Smooth muscle cell (in vitro differentiated cells): ENCODE measurements around the gene ATXN2. TPM values are rescaled to one million over a fixed set of nuclear protein-coding genes. Genes with fewer than 3 reads are reported as not detected.

ENCODE experiments used
- DNase-seq: peaks from one replicate; lab custom pipeline; 2025; ENCODE audit not compliant: unreplicated experiment; lab: John Stamatoyannopoulos, UW
- H2AFZ ChIP-seq: fragments of 200-600 bp; sonication (generic); 2 replicates; pipeline ENCODE4 v1.6.0; 2016; ENCODE audit warnings: antibody characterized with exemption, low read depth, mild to moderate bottlenecking
- H3F3A ChIP-seq: fragments of 200-600 bp; sonication (generic); 2 replicates; pipeline ENCODE4 v1.6.0; 2017; ENCODE audit warnings: antibody characterized with exemption, low read depth
- H3K27ac ChIP-seq: fragments of 200-600 bp; sonication (generic); 2 replicates; pipeline ENCODE4 v1.5.1; 2016; ENCODE audit warnings: low read depth, mild to moderate bottlenecking
- H3K27me3 ChIP-seq: fragments of 200-600 bp; sonication (generic); 2 replicates; pipeline ENCODE4 v1.6.1; 2016; ENCODE audit warnings: low read depth, mild to moderate bottlenecking
- H3K36me3 ChIP-seq: fragments of 200-600 bp; sonication (generic); 2 replicates; pipeline ENCODE4 v1.5.1; 2016; ENCODE audit warnings: low read depth
- H3K4me1 ChIP-seq: fragments of 200-600 bp; sonication (generic); 2 replicates; pipeline ENCODE4 v1.5.1; 2016; ENCODE audit warnings: low read depth
- H3K4me2 ChIP-seq: fragments of 200-600 bp; sonication (generic); 2 replicates; pipeline ENCODE4 v1.6.0; 2016; ENCODE audit warnings: mild to moderate bottlenecking
- H3K4me3 ChIP-seq: fragments of 200-600 bp; sonication (generic); 2 replicates; pipeline ENCODE4 v1.5.1; 2016; ENCODE audit warnings: mild to moderate bottlenecking
- H3K79me2 ChIP-seq: fragments of 200-600 bp; sonication (generic); 2 replicates; pipeline ENCODE4 v1.6.0; 2016; ENCODE audit warnings: low read depth, mild to moderate bottlenecking
- H3K9ac ChIP-seq: fragments of 200-600 bp; sonication (generic); 2 replicates; pipeline ENCODE4 v1.6.0; 2016; ENCODE audit warnings: low read depth
- H3K9me3 ChIP-seq: fragments of 200-600 bp; sonication (generic); replicated peaks from 2 replicates; pipeline ENCODE4 v1.5.1; 2016; ENCODE audit warnings: low read depth
- H4K20me1 ChIP-seq: fragments of 200-600 bp; sonication (generic); 2 replicates; pipeline ENCODE4 v1.6.0; 2016; ENCODE audit warnings: low read depth
- WGBS: methylation state at CpG from one replicate; pipeline ENCODE4 v1.1.7; 2016; ENCODE audit warnings: low lambda C conversion rate; 5-methylcytosine and 5-hydroxymethylcytosine counted together
- polyA plus RNA-seq: library from polyadenylated mRNA; unstranded; fragments of >200 nt; fragmentation: Nextera tagmentation; extraction: Ambion mirVana; gene quantifications from 2 replicates; pipeline ENCODE4 v1.2.1, GENCODE V29; 2016
- total RNA-seq: library from RNA; depleted of rRNA; stranded (reverse); fragments of >200 nt; gene quantifications from 2 replicates; pipeline ENCODE4 v1.2.3, GENCODE V29; 2014
- TF ChIP-seq, protein P1 (sequence below): fragments of 200-600 bp; sonication (generic); IDR thresholded peaks from 2 replicates; pipeline ENCODE4 v1.5.1; 2017; ENCODE audit warnings: borderline replicate concordance, mild to moderate bottlenecking, antibody characterized with exemption; ENCODE audit not compliant: insufficient read depth, poor library complexity, severe bottlenecking

The ATXN2 gene
- total and polyA plus RNA-seq, 2 experiments from 2014 or later = 29.3 to 39.6 TPM

DNA sequence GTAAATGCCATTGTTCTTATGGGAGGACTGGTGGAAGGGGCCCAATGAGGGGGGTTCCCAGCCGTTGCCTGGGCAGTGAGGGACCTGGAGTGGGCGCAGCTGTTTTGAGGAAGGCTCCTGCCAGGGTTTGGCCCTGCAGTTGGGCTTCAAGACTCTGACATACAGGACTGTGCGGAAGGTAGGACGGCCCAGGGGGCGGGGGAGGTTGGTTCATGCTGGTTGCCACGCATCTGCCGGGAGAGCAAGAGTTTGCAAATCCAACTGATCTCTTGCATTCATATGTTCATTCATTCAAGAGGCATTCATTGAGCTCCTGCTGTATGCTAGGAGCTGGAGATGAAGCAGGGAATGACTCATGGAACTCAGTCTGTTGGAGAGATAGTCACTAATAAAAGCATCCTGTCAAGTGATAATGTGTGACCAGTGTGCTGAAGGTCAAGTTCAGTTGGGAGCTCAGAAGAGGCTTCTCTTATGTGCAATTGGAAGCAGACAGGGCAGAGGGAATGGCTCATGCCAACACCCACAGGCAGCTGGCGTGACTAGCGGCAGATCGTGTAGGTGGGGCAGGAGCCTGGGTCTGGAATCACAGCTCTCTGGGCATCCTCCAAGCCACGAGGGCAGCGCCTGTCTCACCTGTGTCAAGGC lies 185.6 kb downstream of the ATXN2 start:
- DNase-seq = no peak
- H3K4me1 ChIP-seq = peaks cover 29% of the 10 kb centered on the region
- WGBS = 48% methylated on average over 12 of the region's 12 CpGs

DNA sequence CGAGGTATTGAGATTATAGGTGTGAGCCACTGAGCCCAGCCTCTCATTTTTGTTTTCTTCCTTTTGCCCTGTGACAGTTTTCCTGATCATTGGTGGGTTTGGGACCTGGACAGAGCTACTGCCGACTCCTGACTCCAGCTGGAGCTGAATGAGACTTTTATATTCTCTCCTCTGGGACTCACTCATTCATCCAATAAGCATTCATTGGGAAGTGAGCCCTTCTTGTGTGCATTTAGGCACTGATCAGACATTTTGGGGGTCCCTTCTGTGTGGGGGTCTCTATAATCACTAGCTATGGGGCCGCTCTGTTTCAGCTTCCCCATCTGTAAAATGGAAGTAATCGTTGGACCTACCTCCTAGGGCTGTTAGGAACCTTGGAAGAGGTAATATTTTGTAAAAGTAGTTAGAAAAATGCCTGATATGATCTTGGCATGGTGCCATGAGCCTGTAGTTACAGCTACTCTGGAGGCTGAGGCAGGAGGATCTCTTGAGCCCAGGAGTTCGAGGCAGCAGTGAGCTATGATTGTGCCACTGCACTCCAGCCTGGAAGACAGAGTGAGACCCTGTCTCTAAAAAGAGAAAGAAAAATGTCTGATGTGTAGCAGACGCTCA lies 186.2 kb downstream of the ATXN2 start:
- peak overlapping the region; percentile 26 for H3K4me2 ChIP-seq
- DNase-seq = no peak
- TF ChIP-seq, protein P1, sequence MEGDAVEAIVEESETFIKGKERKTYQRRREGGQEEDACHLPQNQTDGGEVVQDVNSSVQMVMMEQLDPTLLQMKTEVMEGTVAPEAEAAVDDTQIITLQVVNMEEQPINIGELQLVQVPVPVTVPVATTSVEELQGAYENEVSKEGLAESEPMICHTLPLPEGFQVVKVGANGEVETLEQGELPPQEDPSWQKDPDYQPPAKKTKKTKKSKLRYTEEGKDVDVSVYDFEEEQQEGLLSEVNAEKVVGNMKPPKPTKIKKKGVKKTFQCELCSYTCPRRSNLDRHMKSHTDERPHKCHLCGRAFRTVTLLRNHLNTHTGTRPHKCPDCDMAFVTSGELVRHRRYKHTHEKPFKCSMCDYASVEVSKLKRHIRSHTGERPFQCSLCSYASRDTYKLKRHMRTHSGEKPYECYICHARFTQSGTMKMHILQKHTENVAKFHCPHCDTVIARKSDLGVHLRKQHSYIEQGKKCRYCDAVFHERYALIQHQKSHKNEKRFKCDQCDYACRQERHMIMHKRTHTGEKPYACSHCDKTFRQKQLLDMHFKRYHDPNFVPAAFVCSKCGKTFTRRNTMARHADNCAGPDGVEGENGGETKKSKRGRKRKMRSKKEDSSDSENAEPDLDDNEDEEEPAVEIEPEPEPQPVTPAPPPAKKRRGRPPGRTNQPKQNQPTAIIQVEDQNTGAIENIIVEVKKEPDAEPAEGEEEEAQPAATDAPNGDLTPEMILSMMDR = no peak
- peaks cover 74% of the 10 kb centered on the region for H3K79me2 ChIP-seq
- H3K27me3 ChIP-seq = no peaks in the 10 kb centered on the region
- H3K4me1 ChIP-seq = peaks cover 30% of the 10 kb centered on the region
- no peak overlapping the region for H3K9ac ChIP-seq
- peak overlapping the region; percentile 84 for H3K27ac ChIP-seq
- no peak overlapping the region for H3K4me3 ChIP-seq
- H2AFZ ChIP-seq = no peak overlapping the region
- peaks cover 50% of the 10 kb centered on the region for H4K20me1 ChIP-seq
- no peaks in the 10 kb centered on the region for H3K9me3 ChIP-seq
- WGBS = 75% methylated on average over 6 of the region's 6 CpGs
- peaks cover 15% of the 10 kb centered on the region for H3F3A ChIP-seq
- no peaks in the 10 kb centered on the region for H3K36me3 ChIP-seq

More for the DNA sequence above, 185.6 kb downstream of the ATXN2 start:
- Histone ChIP-seq H3K27me3 (no peaks in the 10 kb centered on the region), H2AFZ (no peak overlapping the region), H3K36me3 (no peaks in the 10 kb centered on the region), H3K9me3 (no peaks in the 10 kb centered on the region), H3K4me3 (no peak overlapping the region), H3F3A (peaks cover 15% of the 10 kb centered on the region), H3K79me2 (peaks cover 72% of the 10 kb centered on the region), H4K20me1 (peaks cover 51% of the 10 kb centered on the region), H3K9ac (no peak overlapping the region), H3K27ac (peak overlapping the region; percentile 84), H3K4me2 (no peak overlapping the region)
- TF ChIP-seq, protein P1 = no peak

- Histone ChIP-seq H3K36me3 (no peaks in the 10 kb centered on the region), H3F3A (peaks cover 15% of the 10 kb centered on the region), H3K4me1 (peaks cover 37% of the 10 kb centered on the region), H3K27ac (peak overlapping the region; percentile 84), H3K79me2 (peaks cover 74% of the 10 kb centered on the region), H3K9ac (no peak overlapping the region), H3K4me2 (peak overlapping the region; percentile 26), H2AFZ (no peak overlapping the region), H3K9me3 (no peaks in the 10 kb centered on the region), H3K4me3 (no peak overlapping the region), H3K27me3 (no peaks in the 10 kb centered on the region), H4K20me1 (peaks cover 50% of the 10 kb centered on the region)
- TF ChIP-seq, protein P1 = no peak
- no peak for DNase-seq
- 52% methylated on average over 15 of the region's 15 CpGs for WGBS
These were observed 186.9 kb downstream of the ATXN2 start for GRCh38 chr12:111412007-111412829.
